Kidney epithelial cell (primary cell): ENCODE data around the gene PRDM11. TPM values are rescaled to one million over a fixed set of nuclear protein-coding genes. Genes with fewer than 3 reads are reported as not detected.

Experiments used
- DNase-seq: peaks from one replicate; pipeline ENCODE4 v3.0.0-alpha.2; 2010; ENCODE audit warnings: low read depth
- H3K27me3 ChIP-seq: 2 replicates; pipeline ENCODE4 v1.6.0; 2011; ENCODE audit warnings: low read length; ENCODE audit not compliant: control insufficient read depth, insufficient read depth
- H3K36me3 ChIP-seq: 2 replicates; pipeline ENCODE4 v1.5.1; 2011; ENCODE audit warnings: low read length; ENCODE audit not compliant: control insufficient read depth, insufficient read depth
- H3K4me3 ChIP-seq: 2 replicates; pipeline ENCODE4 v1.5.1; 2011; ENCODE audit warnings: low read depth, mild to moderate bottlenecking, control low read depth, low read length
- total RNA-seq: library from RNA; depleted of rRNA; stranded (reverse); fragments of >200 nt; gene quantifications from 2 replicates; pipeline ENCODE4 v1.2.3, GENCODE V29; 2015
- TF ChIP-seq, protein P1 (sequence below): IDR thresholded peaks from 2 replicates; pipeline ENCODE4 v1.5.1; 2011; ENCODE audit warnings: mild to moderate bottlenecking, moderate library complexity, low read length, control low read depth, inconsistent platforms; ENCODE audit not compliant: insufficient read depth, poor library complexity, severe bottlenecking

The PRDM11 gene
- total RNA-seq, 1 donor from 2014 or later: 6.6 TPM

DNA sequence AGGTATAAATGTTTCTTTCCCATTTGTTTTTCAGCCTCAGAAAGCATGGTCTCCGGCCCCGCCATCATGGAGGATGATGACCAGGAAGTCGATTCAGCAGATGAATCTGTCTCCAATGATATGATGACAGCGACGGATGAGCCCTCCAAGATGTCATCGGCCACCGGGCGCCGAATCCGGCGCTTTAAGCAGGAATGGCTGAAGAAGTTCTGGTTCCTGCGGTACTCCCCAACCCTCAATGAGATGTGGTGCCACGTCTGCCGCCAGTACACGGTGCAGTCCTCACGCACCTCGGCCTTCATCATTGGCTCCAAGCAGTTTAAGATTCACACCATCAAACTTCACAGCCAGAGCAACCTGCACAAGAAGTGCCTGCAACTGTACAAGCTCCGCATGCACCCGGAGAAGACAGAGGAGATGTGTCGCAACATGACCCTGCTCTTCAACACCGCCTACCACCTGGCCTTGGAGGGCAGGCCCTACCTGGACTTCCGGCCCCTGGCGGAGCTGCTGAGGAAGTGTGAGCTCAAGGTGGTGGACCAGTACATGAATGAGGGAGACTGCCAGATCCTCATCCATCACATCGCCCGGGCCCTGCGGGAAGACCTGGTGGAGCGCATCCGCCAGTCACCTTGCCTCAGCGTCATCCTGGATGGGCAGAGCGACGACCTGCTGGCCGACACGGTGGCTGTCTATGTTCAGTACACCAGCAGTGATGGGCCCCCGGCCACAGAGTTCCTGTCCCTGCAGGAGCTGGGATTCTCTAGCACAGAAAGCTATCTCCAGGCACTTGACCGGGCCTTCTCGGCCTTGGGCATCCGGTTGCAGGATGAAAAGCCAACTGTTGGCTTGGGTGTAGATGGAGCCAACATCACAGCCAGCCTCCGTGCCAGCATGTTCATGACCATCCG is 79.8 kb downstream of the PRDM11 start:
- H3K4me3 ChIP-seq: no peak overlapping the region
- no peak for DNase-seq
- no peaks in the 10 kb centered on the region for H3K27me3 ChIP-seq
- TF ChIP-seq, protein P1, sequence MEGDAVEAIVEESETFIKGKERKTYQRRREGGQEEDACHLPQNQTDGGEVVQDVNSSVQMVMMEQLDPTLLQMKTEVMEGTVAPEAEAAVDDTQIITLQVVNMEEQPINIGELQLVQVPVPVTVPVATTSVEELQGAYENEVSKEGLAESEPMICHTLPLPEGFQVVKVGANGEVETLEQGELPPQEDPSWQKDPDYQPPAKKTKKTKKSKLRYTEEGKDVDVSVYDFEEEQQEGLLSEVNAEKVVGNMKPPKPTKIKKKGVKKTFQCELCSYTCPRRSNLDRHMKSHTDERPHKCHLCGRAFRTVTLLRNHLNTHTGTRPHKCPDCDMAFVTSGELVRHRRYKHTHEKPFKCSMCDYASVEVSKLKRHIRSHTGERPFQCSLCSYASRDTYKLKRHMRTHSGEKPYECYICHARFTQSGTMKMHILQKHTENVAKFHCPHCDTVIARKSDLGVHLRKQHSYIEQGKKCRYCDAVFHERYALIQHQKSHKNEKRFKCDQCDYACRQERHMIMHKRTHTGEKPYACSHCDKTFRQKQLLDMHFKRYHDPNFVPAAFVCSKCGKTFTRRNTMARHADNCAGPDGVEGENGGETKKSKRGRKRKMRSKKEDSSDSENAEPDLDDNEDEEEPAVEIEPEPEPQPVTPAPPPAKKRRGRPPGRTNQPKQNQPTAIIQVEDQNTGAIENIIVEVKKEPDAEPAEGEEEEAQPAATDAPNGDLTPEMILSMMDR: no peak
- H3K36me3 ChIP-seq: no peaks in the 10 kb centered on the region

DNA sequence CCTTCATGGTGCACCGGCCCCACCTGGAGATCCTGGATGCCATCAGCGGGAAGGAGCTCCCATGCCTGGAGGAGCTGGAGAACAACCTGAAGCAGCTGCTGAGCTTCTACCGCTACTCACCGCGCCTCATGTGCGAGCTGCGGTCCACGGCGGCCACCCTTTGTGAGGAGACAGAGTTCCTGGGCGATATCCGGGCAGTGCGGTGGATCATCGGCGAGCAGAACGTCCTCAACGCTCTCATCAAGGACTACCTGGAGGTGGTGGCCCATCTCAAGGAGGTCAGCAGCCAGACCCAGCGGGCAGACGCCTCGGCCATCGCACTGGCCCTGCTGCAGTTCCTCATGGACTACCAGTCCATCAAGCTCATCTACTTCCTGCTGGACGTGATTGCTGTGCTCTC is 80.5 kb downstream of the PRDM11 start:
- no peak for DNase-seq
- Histone ChIP-seq H3K36me3 (no peaks in the 10 kb centered on the region), H3K27me3 (no peaks in the 10 kb centered on the region), H3K4me3 (no peak overlapping the region)
- TF ChIP-seq, protein P1: no peak

DNA sequence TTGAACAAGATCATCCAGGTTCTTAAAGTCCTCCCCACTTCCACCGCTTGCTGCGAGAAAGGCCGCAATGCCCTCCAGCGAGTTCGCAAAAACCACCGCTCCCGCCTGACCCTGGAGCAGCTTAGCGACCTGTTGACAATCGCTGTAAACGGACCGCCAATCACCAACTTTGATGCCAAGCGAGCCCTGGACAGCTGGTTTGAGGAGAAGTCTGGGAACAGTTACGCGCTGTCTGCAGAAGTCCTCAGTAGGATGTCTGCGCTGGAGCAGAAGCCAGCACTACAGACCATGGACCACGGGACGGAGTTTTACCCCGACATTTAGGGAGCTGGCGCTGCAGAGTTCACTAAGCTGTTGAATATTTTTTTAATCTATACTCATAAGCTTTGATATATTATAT is 81.4 kb downstream of the PRDM11 start:
- no peak overlapping the region for H3K4me3 ChIP-seq
- no peak for DNase-seq
- TF ChIP-seq, protein P1: no peak
- H3K27me3 ChIP-seq: no peaks in the 10 kb centered on the region
- H3K36me3 ChIP-seq: no peaks in the 10 kb centered on the region

DNA sequence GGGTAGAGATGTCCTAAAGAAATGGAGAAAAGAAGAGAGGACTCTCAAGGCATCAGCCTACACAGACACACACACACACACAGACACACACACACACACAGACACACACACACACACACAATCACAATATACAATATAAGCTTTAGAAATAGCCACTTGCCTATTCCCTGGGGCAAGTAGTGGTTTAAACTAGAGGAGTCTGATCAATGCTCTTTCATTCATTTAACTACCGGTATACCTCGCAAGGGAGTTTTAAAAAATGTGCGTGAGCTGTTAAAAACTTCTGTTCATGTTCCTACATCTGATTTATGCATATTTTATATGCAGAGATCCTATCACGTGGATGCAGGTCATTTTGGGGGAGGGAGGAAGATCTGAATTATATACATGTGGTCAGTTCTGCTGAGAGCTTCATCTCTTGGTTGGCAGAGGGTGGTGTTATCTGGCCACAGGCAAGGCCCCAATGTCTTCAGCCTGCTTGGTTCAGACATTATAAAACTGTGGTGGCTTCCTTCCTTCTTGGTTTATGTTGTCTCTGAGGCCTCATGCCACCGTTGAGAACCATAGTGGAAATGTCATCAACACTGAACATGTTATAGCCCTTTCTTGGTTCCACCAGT is 83.1 kb downstream of the PRDM11 start:
- H3K27me3 ChIP-seq: no peaks in the 10 kb centered on the region
- TF ChIP-seq, protein P1: no peak
- DNase-seq: no peak
- no peaks in the 10 kb centered on the region for H3K36me3 ChIP-seq
- no peak overlapping the region for H3K4me3 ChIP-seq

DNA sequence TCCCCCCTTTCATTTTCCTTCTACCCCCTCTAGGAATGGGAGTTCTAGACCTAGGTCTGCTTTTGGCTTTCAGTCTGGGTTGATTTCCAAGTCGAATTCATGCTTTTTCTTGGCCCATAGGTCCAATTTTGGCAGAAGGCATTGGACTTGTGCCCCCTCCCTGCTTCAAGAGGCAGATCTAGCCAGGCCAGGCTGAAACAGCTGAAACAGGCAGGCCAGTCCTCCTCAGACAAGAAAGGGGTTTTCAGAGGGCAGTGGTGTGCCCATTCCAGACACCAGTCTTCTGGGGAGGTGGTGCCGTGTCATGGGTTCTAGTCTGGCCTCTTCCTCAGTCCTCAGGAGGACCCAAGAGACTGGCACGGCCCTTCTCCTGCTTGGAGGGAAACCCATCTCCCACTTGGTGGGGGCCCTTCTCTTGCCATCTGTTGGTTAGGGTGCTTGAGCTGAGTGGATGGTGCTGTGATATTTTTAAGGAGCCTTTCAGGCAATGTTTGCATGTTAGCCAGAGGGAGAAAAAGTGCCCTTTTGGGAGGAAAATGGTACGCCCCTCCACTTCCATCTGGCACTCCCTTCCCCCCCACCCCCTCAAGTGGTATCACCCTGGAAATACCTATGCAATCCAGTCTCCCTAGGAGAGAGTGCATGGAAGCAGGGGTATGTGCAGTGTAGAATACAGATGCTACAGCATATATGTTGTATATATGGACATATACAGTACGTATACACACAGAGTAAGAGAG is 86.1 kb downstream of the PRDM11 start:
- no peaks in the 10 kb centered on the region for H3K36me3 ChIP-seq
- DNase-seq: no peak
- H3K27me3 ChIP-seq: no peaks in the 10 kb centered on the region
- TF ChIP-seq, protein P1: no peak
- H3K4me3 ChIP-seq: no peak overlapping the region
